Gastroesophageal sphincter (tissue), 3 donors: ENCODE data around the gene KHDRBS1.
"Not testable (repeated sequence)": the region's sequence is repeated elsewhere in the genome, so short reads cannot be mapped to it uniquely, and the experiment has no call there.

Experiments used
- POLR2A ChIP-seq, 2 donors: fragments of 450-650 bp; IDR thresholded peaks; one replicate each; pipeline ENCODE4 v1.6.1; 2017; ENCODE audit warnings: antibody characterized with exemption in 2 of 2, mild to moderate bottlenecking in 2 of 2, moderate library complexity in 1 of 2
- POLR2AphosphoS5 ChIP-seq: sonication (generic); formaldehyde crosslinking; IDR thresholded peaks from one replicate; pipeline ENCODE4 v1.6.1; 2017; ENCODE audit warnings: antibody characterized with exemption
- TF ChIP-seq, protein P1 (sequence below), 4 experiments: fragments of 200-600 bp in 2 of 4; fragments of 450-650 bp in 2 of 4; sonication (generic) in 1 of 4; IDR thresholded peaks; one replicate each; pipeline ENCODE4 v1.5.1; 2017 to 2019; ENCODE audit warnings: antibody characterized with exemption in 4 of 4, mild to moderate bottlenecking in 2 of 4, moderate library complexity in 2 of 4

DNA sequence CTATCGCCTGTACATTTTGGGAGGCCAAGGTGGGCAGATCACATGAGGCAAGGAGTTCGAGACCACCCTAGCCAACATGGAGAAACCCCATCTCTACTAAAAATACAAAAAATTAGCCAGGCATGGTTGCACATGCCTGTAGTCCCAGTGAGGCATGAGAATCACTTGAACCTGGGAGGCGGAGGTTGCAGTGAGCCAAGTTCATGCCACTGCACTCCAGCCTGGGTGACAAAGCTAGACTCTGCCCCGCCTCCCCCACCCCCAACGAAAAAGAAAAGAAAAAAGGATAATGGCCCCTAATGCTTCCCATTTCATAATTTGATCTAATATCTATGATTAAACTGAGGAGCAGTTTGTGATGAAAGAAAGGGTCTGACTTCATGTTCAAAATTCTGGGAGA is 17.5 kb upstream of the KHDRBS1 start:
- TF ChIP-seq, protein P1, sequence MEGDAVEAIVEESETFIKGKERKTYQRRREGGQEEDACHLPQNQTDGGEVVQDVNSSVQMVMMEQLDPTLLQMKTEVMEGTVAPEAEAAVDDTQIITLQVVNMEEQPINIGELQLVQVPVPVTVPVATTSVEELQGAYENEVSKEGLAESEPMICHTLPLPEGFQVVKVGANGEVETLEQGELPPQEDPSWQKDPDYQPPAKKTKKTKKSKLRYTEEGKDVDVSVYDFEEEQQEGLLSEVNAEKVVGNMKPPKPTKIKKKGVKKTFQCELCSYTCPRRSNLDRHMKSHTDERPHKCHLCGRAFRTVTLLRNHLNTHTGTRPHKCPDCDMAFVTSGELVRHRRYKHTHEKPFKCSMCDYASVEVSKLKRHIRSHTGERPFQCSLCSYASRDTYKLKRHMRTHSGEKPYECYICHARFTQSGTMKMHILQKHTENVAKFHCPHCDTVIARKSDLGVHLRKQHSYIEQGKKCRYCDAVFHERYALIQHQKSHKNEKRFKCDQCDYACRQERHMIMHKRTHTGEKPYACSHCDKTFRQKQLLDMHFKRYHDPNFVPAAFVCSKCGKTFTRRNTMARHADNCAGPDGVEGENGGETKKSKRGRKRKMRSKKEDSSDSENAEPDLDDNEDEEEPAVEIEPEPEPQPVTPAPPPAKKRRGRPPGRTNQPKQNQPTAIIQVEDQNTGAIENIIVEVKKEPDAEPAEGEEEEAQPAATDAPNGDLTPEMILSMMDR (IDR thresholded peaks at IDR 0.05), result not testable (repeated sequence)
- TF ChIP-seq POLR2A (IDR thresholded peaks at IDR 0.05); POLR2AphosphoS5: not testable (repeated sequence)
